ENCODE data around the gene GATAD2A. TPM values are rescaled to one million over a fixed set of nuclear protein-coding genes. Genes with fewer than 3 reads are reported as not detected.
"Not testable (repeated sequence)": the region's sequence is repeated elsewhere in the genome, so short reads cannot be mapped to it uniquely, and the experiment has no call there.

GATAD2A gene
- polyA plus RNA-seq, 1 experiment: 22.0 TPM

DNA sequence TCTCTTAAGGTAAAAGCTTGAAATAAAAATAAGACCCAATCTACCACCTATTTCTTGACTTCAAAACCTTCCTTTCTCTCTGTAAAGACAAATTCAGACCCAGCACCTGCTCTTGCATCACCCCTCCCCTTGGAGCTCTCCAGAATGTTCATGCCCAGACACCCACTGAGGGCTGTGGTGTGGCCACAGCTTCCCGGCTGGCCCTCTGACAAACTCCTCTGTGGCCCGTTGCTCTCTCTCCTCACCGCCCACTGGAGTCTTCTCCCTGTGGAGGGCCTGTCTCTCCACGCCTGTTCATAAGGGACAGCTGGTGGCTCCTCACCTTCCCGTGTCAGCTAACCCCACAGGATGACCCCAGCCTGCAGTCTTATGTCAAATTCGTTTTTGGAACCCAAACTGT, 60.7 kb downstream of the GATAD2A start:
- no peak overlapping the region for H3K4me3 ChIP-seq (ENCODE audit: low read depth, low read length)
- DNase-seq (ENCODE audit: low read depth, low spot score): no peak
- no peak overlapping the region for H3K27ac ChIP-seq (ENCODE audit: low read depth, low read length)
- ChIA-PET CTCF (no interaction called here), POLR2A (no interaction called here)
- TF ChIP-seq, protein P1, sequence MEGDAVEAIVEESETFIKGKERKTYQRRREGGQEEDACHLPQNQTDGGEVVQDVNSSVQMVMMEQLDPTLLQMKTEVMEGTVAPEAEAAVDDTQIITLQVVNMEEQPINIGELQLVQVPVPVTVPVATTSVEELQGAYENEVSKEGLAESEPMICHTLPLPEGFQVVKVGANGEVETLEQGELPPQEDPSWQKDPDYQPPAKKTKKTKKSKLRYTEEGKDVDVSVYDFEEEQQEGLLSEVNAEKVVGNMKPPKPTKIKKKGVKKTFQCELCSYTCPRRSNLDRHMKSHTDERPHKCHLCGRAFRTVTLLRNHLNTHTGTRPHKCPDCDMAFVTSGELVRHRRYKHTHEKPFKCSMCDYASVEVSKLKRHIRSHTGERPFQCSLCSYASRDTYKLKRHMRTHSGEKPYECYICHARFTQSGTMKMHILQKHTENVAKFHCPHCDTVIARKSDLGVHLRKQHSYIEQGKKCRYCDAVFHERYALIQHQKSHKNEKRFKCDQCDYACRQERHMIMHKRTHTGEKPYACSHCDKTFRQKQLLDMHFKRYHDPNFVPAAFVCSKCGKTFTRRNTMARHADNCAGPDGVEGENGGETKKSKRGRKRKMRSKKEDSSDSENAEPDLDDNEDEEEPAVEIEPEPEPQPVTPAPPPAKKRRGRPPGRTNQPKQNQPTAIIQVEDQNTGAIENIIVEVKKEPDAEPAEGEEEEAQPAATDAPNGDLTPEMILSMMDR (IDR thresholded peaks at IDR 0.05; ENCODE audit: low read depth, low read length): no peak
- peaks cover 36% of the 10 kb centered on the region for H3K9me3 ChIP-seq (ENCODE audit: control insufficient read depth, insufficient read depth, low read length)
- no peaks in the 10 kb centered on the region for H3K27me3 ChIP-seq (ENCODE audit: control insufficient read depth, insufficient read depth, low read length)

DNA sequence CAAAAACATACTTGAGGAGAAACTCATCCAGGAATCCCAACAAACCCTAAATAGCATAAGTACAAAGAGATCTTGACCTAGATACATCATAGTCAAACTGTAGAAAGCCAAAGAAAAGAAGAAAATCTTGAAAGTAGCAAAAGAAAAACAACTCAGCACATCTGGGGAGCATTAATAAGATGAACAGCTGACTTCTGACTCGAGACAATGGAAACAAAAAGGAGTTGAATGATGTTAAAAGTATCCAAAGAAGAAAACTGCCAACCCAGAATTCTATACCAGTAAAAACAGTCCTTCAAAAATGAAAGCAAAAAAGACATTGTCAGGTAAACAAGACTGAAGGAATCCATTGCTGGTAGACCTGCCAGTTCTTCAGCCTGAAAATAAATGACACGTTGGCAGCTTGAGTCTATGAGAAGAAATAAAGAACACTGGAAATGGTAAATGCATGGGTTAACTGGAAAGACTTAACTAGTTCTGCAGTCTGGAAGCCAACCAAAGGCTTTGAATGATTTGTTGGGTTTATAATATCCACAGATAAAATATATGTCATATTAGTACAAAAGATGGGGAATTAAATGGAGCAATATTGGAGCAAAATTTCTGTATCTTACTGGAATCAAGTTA, 63.1 kb downstream of the GATAD2A start:
- H3K27me3 ChIP-seq (ENCODE audit: control insufficient read depth, insufficient read depth, low read length): no peaks in the 10 kb centered on the region
- H3K4me3 ChIP-seq (ENCODE audit: low read depth, low read length): no peak overlapping the region
- H3K9me3 ChIP-seq (ENCODE audit: control insufficient read depth, insufficient read depth, low read length): peaks cover 36% of the 10 kb centered on the region
- no peak for DNase-seq (ENCODE audit: low read depth, low spot score)
- ChIA-PET CTCF (no interaction called here), POLR2A (no interaction called here)
- no peak overlapping the region for H3K27ac ChIP-seq (ENCODE audit: low read depth, low read length)
- TF ChIP-seq, protein P1 (IDR thresholded peaks at IDR 0.05; ENCODE audit: low read depth, low read length): no peak

DNA sequence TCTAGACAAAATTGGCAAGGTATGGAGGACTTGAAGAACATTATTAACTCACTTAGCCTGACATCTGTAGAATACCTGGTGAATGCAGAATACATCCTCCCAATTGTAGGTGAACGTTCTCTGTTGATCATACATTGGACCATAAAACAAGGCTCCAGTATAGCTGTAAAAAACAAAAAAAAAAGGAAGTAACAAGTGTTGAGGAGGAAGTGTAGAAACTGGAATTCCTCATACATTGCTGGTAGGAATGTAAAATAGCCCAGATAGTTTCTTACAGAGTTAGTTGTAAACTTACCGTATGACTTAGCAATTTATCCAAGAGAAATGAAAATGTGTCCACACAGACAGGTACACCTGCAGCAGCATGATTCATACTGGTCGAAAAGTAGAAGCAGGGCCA, 65.1 kb downstream of the GATAD2A start:
- POLR2A ChIA-PET: no interaction called here
- no peak for DNase-seq (ENCODE audit: low read depth, low spot score)
- Histone ChIP-seq H3K27ac (ENCODE audit: low read depth, low read length) (no peak overlapping the region), H3K4me3 (ENCODE audit: low read depth, low read length) (no peak overlapping the region), H3K9me3 (ENCODE audit: control insufficient read depth, insufficient read depth, low read length) (peaks cover 33% of the 10 kb centered on the region), H3K27me3 (ENCODE audit: control insufficient read depth, insufficient read depth, low read length) (no peaks in the 10 kb centered on the region)
- CTCF ChIA-PET: interaction anchor here (1.1 kb wide), 1 partner anchor 82 kb away, joined by 4 read pairs; no protein-coding TSS in a partner anchor
- TF ChIP-seq, protein P1 (IDR thresholded peaks at IDR 0.05; ENCODE audit: low read depth, low read length): no peak

DNA sequence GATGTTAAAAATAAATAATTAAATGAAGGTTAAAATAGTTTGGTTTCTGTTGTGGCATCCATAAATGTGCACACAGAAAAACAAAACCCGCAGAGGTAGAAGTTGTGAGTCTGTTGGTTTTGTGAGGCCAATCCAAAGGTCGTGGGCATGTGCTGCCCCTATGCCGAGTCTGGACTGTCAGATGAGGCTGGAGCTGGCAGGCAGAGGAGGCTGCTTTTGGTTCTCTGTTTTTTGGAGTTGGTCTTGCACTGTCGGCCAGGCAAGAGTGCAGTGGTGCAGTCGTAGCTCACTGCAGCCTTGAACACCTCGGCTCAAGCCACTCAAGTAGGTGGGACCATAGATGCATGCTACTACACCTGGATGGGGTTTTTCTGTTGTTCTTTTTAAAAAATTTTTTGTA, 66.2 kb downstream of the GATAD2A start:
- CTCF ChIA-PET: interaction anchor here (0.6 kb wide), 1 partner anchor 29 kb away, joined by 4 read pairs; no protein-coding TSS in a partner anchor

DNA sequence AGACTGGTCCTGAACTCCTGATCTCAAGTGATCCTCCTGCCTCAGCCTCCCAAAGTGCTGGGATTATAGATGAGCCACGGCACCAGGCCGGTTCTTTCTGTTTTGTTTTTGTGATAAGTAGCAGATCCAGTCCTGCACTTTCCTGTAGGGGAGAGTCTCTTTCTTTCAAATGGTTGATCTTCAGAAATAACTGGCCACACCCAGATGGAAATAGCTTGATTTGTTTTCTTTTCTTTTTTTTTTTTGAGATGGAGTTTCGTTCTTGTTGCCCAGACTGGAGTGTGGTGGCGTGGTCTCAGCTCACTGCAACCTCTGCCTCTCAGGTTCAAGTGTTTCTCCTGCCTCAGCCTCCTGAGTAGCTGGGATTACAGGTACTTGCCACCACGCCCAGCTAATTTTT, 66.6 kb downstream of the GATAD2A start:
- H3K27me3 ChIP-seq (ENCODE audit: control insufficient read depth, insufficient read depth, low read length); H3K4me3 ChIP-seq (ENCODE audit: low read depth, low read length); H3K27ac ChIP-seq (ENCODE audit: low read depth, low read length); DNase-seq (ENCODE audit: low read depth, low spot score); POLR2A ChIA-PET: not testable (repeated sequence)
- peaks cover 18% of the 10 kb centered on the region for H3K9me3 ChIP-seq (ENCODE audit: control insufficient read depth, insufficient read depth, low read length)
- CTCF ChIA-PET: interaction anchor here (0.6 kb wide), 1 partner anchor 29 kb away, joined by 4 read pairs; no protein-coding TSS in a partner anchor

More for the DNA sequence above, 66.2 kb downstream of the GATAD2A start:
- DNase-seq (ENCODE audit: low read depth, low spot score): no peak
- TF ChIP-seq, protein P1 (IDR thresholded peaks at IDR 0.05; ENCODE audit: low read depth, low read length): no peak
- H3K27ac ChIP-seq (ENCODE audit: low read depth, low read length): no peak overlapping the region
- POLR2A ChIA-PET: no interaction called here
- H3K4me3 ChIP-seq (ENCODE audit: low read depth, low read length): no peak overlapping the region
- H3K9me3 ChIP-seq (ENCODE audit: control insufficient read depth, insufficient read depth, low read length): peaks cover 22% of the 10 kb centered on the region
- no peaks in the 10 kb centered on the region for H3K27me3 ChIP-seq (ENCODE audit: control insufficient read depth, insufficient read depth, low read length)

All from AG04450 (cell line).